Stomach (tissue), 4 donors: Measurements from ENCODE around the gene NPM3.

Experiments used
- POLR2A ChIP-seq, 4 donors: fragments of 450-650 bp; IDR thresholded peaks; one replicate each; pipeline ENCODE4 v1.6.1; 2016; ENCODE audit warnings: antibody characterized with exemption in 4 of 4, control low read depth in 2 of 4, mild to moderate bottlenecking in 1 of 4, moderate library complexity in 1 of 4
- POLR2AphosphoS5 ChIP-seq, 3 donors: sonication (generic); formaldehyde crosslinking; IDR thresholded peaks; one replicate each; pipeline ENCODE4 v1.6.1; 2016; ENCODE audit warnings: antibody characterized with exemption in 3 of 3
- TF ChIP-seq, protein P1 (sequence below), 7 experiments: fragments of 450-650 bp in 4 of 7; fragments of 200-600 bp in 3 of 7; sonication (generic) in 3 of 7; IDR thresholded peaks; one replicate each; pipeline ENCODE4 v1.5.1; 2016 to 2019; ENCODE audit warnings: antibody characterized with exemption in 7 of 7, control low read depth in 2 of 7, mild to moderate bottlenecking in 1 of 7

DNA sequence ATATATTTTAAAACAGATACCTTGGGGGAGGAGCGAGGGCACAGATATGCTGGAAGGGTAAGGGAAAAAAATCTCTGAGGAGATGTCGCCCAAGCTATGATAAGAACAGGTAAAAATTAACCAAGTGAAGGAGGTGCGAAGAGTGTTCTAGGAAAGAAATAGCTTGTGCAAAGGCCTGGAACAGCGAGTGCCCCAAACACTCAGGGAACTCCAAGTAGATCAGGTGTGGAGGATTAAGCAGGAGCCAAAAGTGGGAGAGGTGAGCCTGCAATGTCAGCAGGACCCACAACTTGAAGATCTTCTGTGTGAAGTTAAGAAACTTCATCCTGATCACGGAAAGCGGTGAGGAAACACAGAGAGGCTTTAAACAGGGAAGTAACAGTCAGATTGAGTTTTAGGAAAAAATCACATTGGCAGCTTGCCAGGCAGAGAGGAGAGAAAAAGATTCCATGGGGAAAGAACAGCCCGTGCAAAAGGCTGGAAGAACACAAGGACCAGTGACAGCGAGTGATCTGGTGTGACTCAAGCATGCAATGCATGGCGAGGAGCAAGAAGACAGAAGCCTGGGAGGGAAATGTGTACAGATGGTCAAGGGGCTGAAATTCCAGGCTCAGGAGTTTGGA, 38.1 kb downstream of the NPM3 start:
- TF ChIP-seq POLR2AphosphoS5 (IDR thresholded peaks at IDR 0.05) (no peak), POLR2A (IDR thresholded peaks at IDR 0.05) (no peak)
- TF ChIP-seq, protein P1, sequence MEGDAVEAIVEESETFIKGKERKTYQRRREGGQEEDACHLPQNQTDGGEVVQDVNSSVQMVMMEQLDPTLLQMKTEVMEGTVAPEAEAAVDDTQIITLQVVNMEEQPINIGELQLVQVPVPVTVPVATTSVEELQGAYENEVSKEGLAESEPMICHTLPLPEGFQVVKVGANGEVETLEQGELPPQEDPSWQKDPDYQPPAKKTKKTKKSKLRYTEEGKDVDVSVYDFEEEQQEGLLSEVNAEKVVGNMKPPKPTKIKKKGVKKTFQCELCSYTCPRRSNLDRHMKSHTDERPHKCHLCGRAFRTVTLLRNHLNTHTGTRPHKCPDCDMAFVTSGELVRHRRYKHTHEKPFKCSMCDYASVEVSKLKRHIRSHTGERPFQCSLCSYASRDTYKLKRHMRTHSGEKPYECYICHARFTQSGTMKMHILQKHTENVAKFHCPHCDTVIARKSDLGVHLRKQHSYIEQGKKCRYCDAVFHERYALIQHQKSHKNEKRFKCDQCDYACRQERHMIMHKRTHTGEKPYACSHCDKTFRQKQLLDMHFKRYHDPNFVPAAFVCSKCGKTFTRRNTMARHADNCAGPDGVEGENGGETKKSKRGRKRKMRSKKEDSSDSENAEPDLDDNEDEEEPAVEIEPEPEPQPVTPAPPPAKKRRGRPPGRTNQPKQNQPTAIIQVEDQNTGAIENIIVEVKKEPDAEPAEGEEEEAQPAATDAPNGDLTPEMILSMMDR (IDR thresholded peaks at IDR 0.05) = no peak
